HepG2 (cell line): ENCODE data around the gene SLC41A3. TPM values are rescaled to one million over a fixed set of nuclear protein-coding genes. Genes with fewer than 3 reads are reported as not detected.
"Not testable (repeated sequence)": the region's sequence is repeated elsewhere in the genome, so short reads cannot be mapped to it uniquely, and the experiment has no call there.

ENCODE experiments used
- ATAC-seq: fragments of 200-7000 bp; cut with Tn5 transposase; 3 replicates; pipeline ENCODE4 v1.9.1; 2020; ENCODE audit warnings: mild to moderate bottlenecking, moderate library complexity
- BruUV-seq: library from RNA; stranded (reverse); fragments of 400-500 nt; replicated peaks from 2 replicates; lab custom pipeline; 2021; lab: Mats Ljungman, UMichigan
- CTCF ChIA-PET: fragments of 300-600 bp; formaldehyde crosslinking; extraction: SDS; loops from one replicate; lab custom pipeline; 2021; ENCODE audit warnings: low total read pairs, inconsistent platforms, low intra/inter-chr PET ratio; lab: Yijun Ruan, JAX
- POLR2A ChIA-PET: fragments of 350-600 bp; sonication (Branson Sonifier 250); formaldehyde crosslinking; loops from one replicate; lab custom pipeline; 2020; ENCODE audit warnings: antibody characterized with exemption, inconsistent platforms; lab: Yijun Ruan, JAX
- DNase-seq: peaks from one replicate; pipeline ENCODE4 v3.0.0-alpha.2; 2015; ENCODE audit warnings: low spot score
- FAIRE-seq: peaks from 3 replicates; lab custom pipeline; 2011; peaks lifted over from hg19 to GRCh38; lab: Jason Lieb, UNC
- H2AFZ ChIP-seq: one replicate; pipeline ENCODE4 v1.6.1; 2011; ENCODE audit warnings: low read length, inconsistent platforms
- H3K27ac ChIP-seq: fragments of 300-600 bp; 3 replicates; pipeline ENCODE4 v1.8.0; 2011; ENCODE audit warnings: mixed run types, mild to moderate bottlenecking, mixed read lengths, low read length, inconsistent platforms; ENCODE audit not compliant: insufficient read depth; ENCODE audit errors: extremely low read length
- H3K27me3 ChIP-seq, 2 experiments: fragments of 200-600 bp in 1 of 2; 2 replicates in 1 of 2; 3 replicates in 1 of 2; pipeline versions ENCODE4 v1.6.0 to v1.8.0; 2011; ENCODE audit warnings: low read length in 2 of 2, mild to moderate bottlenecking in 2 of 2, moderate library complexity in 2 of 2, inconsistent platforms in 1 of 2; ENCODE audit not compliant: insufficient read depth in 2 of 2, control insufficient read depth in 1 of 2
- H3K36me3 ChIP-seq, 2 experiments: fragments of 200-600 bp in 1 of 2; replicated peaks in 1 of 2; 2 replicates in 1 of 2; 3 replicates in 1 of 2; pipeline versions ENCODE4 v1.5.1 to v1.8.0; 2011; ENCODE audit warnings: low read length in 2 of 2, inconsistent platforms in 1 of 2; ENCODE audit not compliant: insufficient read depth in 2 of 2, control insufficient read depth in 1 of 2
- H3K4me1 ChIP-seq: 2 replicates; pipeline ENCODE4 v1.5.1; 2012; ENCODE audit warnings: low read length, inconsistent platforms; ENCODE audit not compliant: insufficient read depth
- H3K4me2 ChIP-seq: 2 replicates; pipeline ENCODE4 v1.6.0; 2011; ENCODE audit warnings: low read depth, low read length, inconsistent platforms
- H3K4me3 ChIP-seq, 3 experiments: fragments of 200-600 bp in 1 of 3; sonication (generic), shearing (Covaris generic) in 1 of 3; replicated peaks in 1 of 3; 2 replicates each; pipeline ENCODE4 v1.5.1; 2011 to 2016; ENCODE audit warnings: low read length in 3 of 3, inconsistent platforms in 2 of 3, low read depth in 2 of 3, mild to moderate bottlenecking in 2 of 3, control low read depth in 1 of 3, mixed read lengths in 1 of 3; ENCODE audit not compliant: insufficient read depth in 1 of 3
- H3K79me2 ChIP-seq: one replicate; pipeline ENCODE4 v1.6.1; 2011; ENCODE audit warnings: low read length, inconsistent platforms; ENCODE audit not compliant: insufficient read depth
- H3K9ac ChIP-seq: 2 replicates; pipeline ENCODE4 v1.6.0; 2011; ENCODE audit warnings: mild to moderate bottlenecking, low read depth, low read length, inconsistent platforms; ENCODE audit not compliant: insufficient read depth
- H3K9me3 ChIP-seq: 2 replicates; pipeline ENCODE4 v1.5.1; 2012; ENCODE audit warnings: mild to moderate bottlenecking, low read length
- H4K20me1 ChIP-seq: 2 replicates; pipeline ENCODE4 v1.6.0; 2011; ENCODE audit warnings: inconsistent platforms, mild to moderate bottlenecking, low read length, moderate library complexity; ENCODE audit not compliant: insufficient read depth
- CBFB ChIP-seq: sonication (generic); formaldehyde crosslinking; IDR thresholded peaks from 2 replicates; pipeline ENCODE4 v1.4.0; 2020; ENCODE audit warnings: missing genetic modification reagents
- CREM ChIP-seq, 2 experiments: sonication (generic) in 1 of 2; formaldehyde crosslinking in 1 of 2; IDR thresholded peaks; 2 replicates each; pipeline versions ENCODE4 v1.4.0 to v1.6.1; 2016 to 2020; ENCODE audit warnings: antibody characterized with exemption in 1 of 2, mild to moderate bottlenecking in 1 of 2, missing genetic modification reagents in 1 of 2
- EP300 ChIP-seq, 3 experiments: sonication (generic) in 1 of 3; formaldehyde crosslinking in 1 of 3; IDR thresholded peaks; 2 replicates each; pipeline versions ENCODE4 v1.5.1 to v1.6.1; 2011 to 2020; ENCODE audit warnings: low read depth in 2 of 3, low read length in 2 of 3, borderline replicate concordance in 1 of 3, improper control_type of control experiment in 1 of 3, mild to moderate bottlenecking in 1 of 3, missing genetic modification reagents in 1 of 3, moderate library complexity in 1 of 3
- GFI1 ChIP-seq: sonication (generic); formaldehyde crosslinking; IDR thresholded peaks from 2 replicates; pipeline ENCODE4 v1.5.0; 2020; ENCODE audit warnings: missing genetic modification reagents, mild to moderate bottlenecking, borderline replicate concordance
- HDAC2 ChIP-seq: sonication (generic); formaldehyde crosslinking; IDR thresholded peaks from 2 replicates; pipeline ENCODE4 v1.4.0; 2020; ENCODE audit warnings: missing genetic modification reagents
- KLF13 ChIP-seq: sonication (generic); formaldehyde crosslinking; IDR thresholded peaks from 2 replicates; pipeline ENCODE4 v1.4.0; 2020; ENCODE audit warnings: mild to moderate bottlenecking, missing genetic modification reagents
- PITX1 ChIP-seq: sonication (generic); formaldehyde crosslinking; IDR thresholded peaks from 2 replicates; pipeline ENCODE4 v1.5.1; 2020; ENCODE audit warnings: mild to moderate bottlenecking, missing genetic modification reagents
- RCOR2 ChIP-seq: IDR thresholded peaks from 2 replicates; pipeline ENCODE4 v1.6.1; 2016; ENCODE audit warnings: missing biosample characterization, missing genetic modification reagents
- SAP130 ChIP-seq: IDR thresholded peaks from 2 replicates; pipeline ENCODE4 v1.6.1; 2016; ENCODE audit warnings: low read depth
- SKI ChIP-seq: fragments of 450-650 bp; IDR thresholded peaks from one replicate; pipeline ENCODE4 v1.6.1; 2018; ENCODE audit warnings: mild to moderate bottlenecking; ENCODE audit not compliant: partially characterized antibody
- SOX6 ChIP-seq, 2 experiments: fragments of 450-650 bp in 1 of 2; sonication (generic) in 1 of 2; formaldehyde crosslinking in 1 of 2; IDR thresholded peaks; 2 replicates each; pipeline versions ENCODE4 v1.4.0 to v1.6.1; 2017 to 2020; ENCODE audit warnings: antibody characterized with exemption in 1 of 2, mild to moderate bottlenecking in 1 of 2, missing genetic modification reagents in 1 of 2
- SRSF4 ChIP-seq: fragments of 200-400 bp; formaldehyde crosslinking; IDR thresholded peaks from one replicate; pipeline ENCODE4 v1.6.1; 2018; ENCODE audit warnings: mild to moderate bottlenecking, low read depth, low read length, moderate library complexity; ENCODE audit not compliant: poor library complexity, severe bottlenecking
- TCF7 ChIP-seq: sonication (generic); IDR thresholded peaks from 2 replicates; pipeline ENCODE4 v1.6.1; 2016; ENCODE audit warnings: antibody characterized with exemption, low read depth
- ZNF253 ChIP-seq: sonication (generic); formaldehyde crosslinking; IDR thresholded peaks from 2 replicates; pipeline ENCODE4 v1.8.0; 2022; ENCODE audit warnings: mild to moderate bottlenecking, missing genetic modification reagents, borderline replicate concordance
- ZNF687 ChIP-seq: sonication (generic); formaldehyde crosslinking; IDR thresholded peaks from 2 replicates; pipeline ENCODE4 v1.5.1; 2020; ENCODE audit warnings: mild to moderate bottlenecking, missing genetic modification reagents, moderate library complexity
- WGBS: methylation state at CpG from one replicate; pipeline ENCODE4 v1.1.6; 2017; ENCODE audit warnings: low lambda C conversion rate; 5-methylcytosine and 5-hydroxymethylcytosine counted together
- in situ Hi-C: cut with HindIII; loops from 2 replicates; pipeline ENCODE4 v1.10.0; 2017; ENCODE audit warnings: low pct_unique_long_range_greater_than_20kb; ENCODE audit not compliant: extremely low pct_ligation_motif_present
- intact Hi-C: fragments of 100-400 bp; cut with micrococcal nuclease; formaldehyde crosslinking; loops from one replicate; pipeline ENCODE4 v1.10.0; 2022; ENCODE audit not compliant: unreplicated experiment
- polyA plus RNA-seq, 8 experiments: library from polyadenylated mRNA; depleted of rRNA in 3 of 8; stranded (reverse) in 7 of 8; unstranded in 1 of 8; fragments of >200 nt; fragmentation: Illumina TruSeq in 4 of 8; extraction: Trizol in 4 of 8; gene quantifications; 2 replicates each; pipeline versions ENCODE4 v1.2.1 to v1.2.3, GENCODE V29; 2011 to 2016; ENCODE audit warnings: low read depth in 4 of 8, missing spikeins in 1 of 8, mixed read lengths in 1 of 8; ENCODE audit not compliant: insufficient read depth in 1 of 8
- total RNA-seq, 5 experiments: library from RNA; depleted of rRNA; stranded (reverse); fragments of >200 nt; fragmentation: Illumina TruSeq; extraction: Trizol; gene quantifications; 2 replicates each; pipeline ENCODE4 v1.2.3, GENCODE V29; 2016; ENCODE audit warnings: low read depth in 1 of 5

SLC41A3 gene
- total and polyA plus RNA-seq, 2 of the 13 experiments (the other 11 are each of a cell fraction or from before 2014, with no cell fraction given): 26.0 to 71.1 TPM

- TF ChIP-seq ZNF687 (0 out of 2 replicates have a peak, but pooled peaks have one; percentile 12), SRSF4 (no peak), KLF13 (CRISPR knock-in tag) (no peak)
Measured at GRCh38 chr3:126067959-126068358, 16.0 kb downstream of the SLC41A3 start (continued).

GRCh38 chr3:126066676-126067075 lies 17.2 kb downstream of the SLC41A3 start:
- FAIRE-seq (peak; percentile 23), DNase-seq (peak; percentile 81), ATAC-seq (peak; percentile 76)
- POLR2A ChIA-PET: interaction anchor here (0.9 to 1.3 kb wide), 3 partner anchors 10 to 131 kb away, joined by 3 to 5 read pairs (median 3); partner anchors contain the start of gene SLC41A3
- H3K9ac ChIP-seq; in situ Hi-C loops; BruUV-seq; intact Hi-C loops; H3K27me3 ChIP-seq; CTCF ChIA-PET; H3K4me2 ChIP-seq; H3K4me3 ChIP-seq; H3K79me2 ChIP-seq; H2AFZ ChIP-seq; H3K27ac ChIP-seq; H3K9me3 ChIP-seq; H4K20me1 ChIP-seq; TF ChIP-seq EP300 (CRISPR knock-in tag; IDR thresholded peaks at IDR 0.05; ENCODE audit: borderline replicate concordance); SOX6 (IDR thresholded peaks at IDR 0.05); CREM (CRISPR knock-in tag; IDR thresholded peaks at IDR 0.05): not testable (repeated sequence)
- WGBS: 30% methylated on average over 6 of the region's 6 CpGs
- H3K36me3 ChIP-seq: peaks cover 0 to 11% of the 10 kb centered on the region in 2 experiments; a peak in 2 of 5 replicates
- peaks cover 24% of the 10 kb centered on the region for H3K4me1 ChIP-seq
- TF ChIP-seq TCF7 (peak; percentile 89), RCOR2 (CRISPR knock-in tag) (0 out of 2 replicates have a peak, but pooled peaks have one; percentile 17), HDAC2 (CRISPR knock-in tag) (peak; percentile 47; the same call in 1 of the 2 replicates), PITX1 (peak; percentile 81), GFI1 (CRISPR knock-in tag) (0 out of 2 replicates have a peak, but pooled peaks have one; percentile 49), ZNF253 (CRISPR knock-in tag) (0 out of 2 replicates have a peak, but pooled peaks have one; percentile 60), EP300 (IDR thresholded peaks at IDR 0.05; ENCODE audit: low read depth in 2 of 2, low read length in 2 of 2) (peak in 1 of 2 experiments; percentile 55; a peak in 1 of 4 replicates), CBFB (0 out of 2 replicates have a peak, but pooled peaks have one; percentile 44), SOX6 (CRISPR knock-in tag; IDR thresholded peaks at IDR 0.05) (peak; percentile 82), SKI (peak; percentile 17), SAP130 (CRISPR knock-in tag) (0 out of 2 replicates have a peak, but pooled peaks have one; percentile 22), CREM (IDR thresholded peaks at IDR 0.05) (peak; percentile 45; the same call in 1 of the 2 replicates)
